Keratinocyte (primary cell): ENCODE measurements around the gene PANX2. TPM values are rescaled to one million over a fixed set of nuclear protein-coding genes. Genes with fewer than 3 reads are reported as not detected.

ENCODE experiments used
- DNase-seq: peaks from one replicate; pipeline ENCODE4 v3.0.0-alpha.2; 2011; ENCODE audit warnings: low read depth, missing footprints, low spot score
- FAIRE-seq: peaks from 2 replicates; lab custom pipeline; 2011; peaks lifted over from hg19 to GRCh38; lab: Jason Lieb, UNC
- H2AFZ ChIP-seq: 2 replicates; pipeline ENCODE4 v1.6.0; 2012; ENCODE audit warnings: low read length, control low read depth, inconsistent platforms; ENCODE audit not compliant: control insufficient read depth
- H3K27ac ChIP-seq: 2 replicates; pipeline ENCODE4 v1.5.1; 2011; ENCODE audit warnings: low read length; ENCODE audit not compliant: control insufficient read depth, insufficient read depth
- H3K27me3 ChIP-seq: 3 replicates; pipeline ENCODE4 v1.6.0; 2011; ENCODE audit warnings: low read length; ENCODE audit not compliant: control insufficient read depth, insufficient read depth; ENCODE audit errors: extremely low read depth
- H3K36me3 ChIP-seq, 2 experiments: 2 replicates in 1 of 2; 3 replicates in 1 of 2; pipeline ENCODE4 v1.5.1; 2011; ENCODE audit warnings: low read length in 2 of 2, mild to moderate bottlenecking in 1 of 2; ENCODE audit not compliant: control insufficient read depth in 2 of 2, insufficient read depth in 2 of 2; ENCODE audit errors: extremely low read depth in 1 of 2
- H3K4me1 ChIP-seq: 3 replicates; pipeline ENCODE4 v1.5.1; 2011; ENCODE audit warnings: low read length; ENCODE audit not compliant: control insufficient read depth, insufficient read depth; ENCODE audit errors: extremely low read depth
- H3K4me2 ChIP-seq: 3 replicates; pipeline ENCODE4 v1.6.0; 2011; ENCODE audit warnings: low read depth, low read length; ENCODE audit not compliant: control insufficient read depth, insufficient read depth; ENCODE audit errors: extremely low read depth
- H3K4me3 ChIP-seq, 3 experiments: fragments of 200-600 bp in 1 of 3; sonication (generic) in 1 of 3; 2 replicates in 2 of 3; 3 replicates in 1 of 3; pipeline ENCODE4 v1.5.1; 2011 to 2016; ENCODE audit warnings: low read length in 3 of 3, mild to moderate bottlenecking in 3 of 3, control low read depth in 2 of 3, inconsistent platforms in 1 of 3, low read depth in 1 of 3, mixed read lengths in 1 of 3, mixed run types in 1 of 3, moderate library complexity in 1 of 3; ENCODE audit not compliant: control insufficient read depth in 2 of 3, insufficient read depth in 2 of 3; ENCODE audit errors: extremely low read depth in 1 of 3
- H3K79me2 ChIP-seq: 2 replicates; pipeline ENCODE4 v1.6.0; 2012; ENCODE audit warnings: low read length; ENCODE audit not compliant: control insufficient read depth, insufficient read depth
- H3K9ac ChIP-seq: 3 replicates; pipeline ENCODE4 v1.6.0; 2011; ENCODE audit warnings: low read length; ENCODE audit not compliant: control insufficient read depth, insufficient read depth; ENCODE audit errors: extremely low read depth
- H3K9me1 ChIP-seq: 3 replicates; pipeline ENCODE4 v1.6.0; 2011; ENCODE audit warnings: low read length; ENCODE audit not compliant: control insufficient read depth, insufficient read depth; ENCODE audit errors: extremely low read depth
- H3K9me3 ChIP-seq: 2 replicates; pipeline ENCODE4 v1.5.1; 2012; ENCODE audit warnings: low read depth, low read length; ENCODE audit not compliant: control insufficient read depth
- H4K20me1 ChIP-seq: 3 replicates; pipeline ENCODE4 v1.6.0; 2011; ENCODE audit warnings: low read length; ENCODE audit not compliant: control insufficient read depth, insufficient read depth; ENCODE audit errors: extremely low read depth
- EZH2 ChIP-seq: IDR thresholded peaks from one replicate; pipeline ENCODE4 v1.6.1; 2012; ENCODE audit warnings: inconsistent platforms, mild to moderate bottlenecking, low read length, moderate library complexity
- dilution Hi-C: fragments of 300-500 bp; cut with MboI; formaldehyde crosslinking; loops from one replicate; pipeline ENCODE4 v1.7.0; 2020; ENCODE audit warnings: low sequenced_read_pairs; ENCODE audit not compliant: extremely low pct_ligation_motif_present
- polyA plus RNA-seq, 5 experiments: library from polyadenylated mRNA; depleted of rRNA in 3 of 5; stranded (reverse) in 3 of 5; stranded (forward) in 1 of 5; unstranded in 1 of 5; fragments of >200 nt; gene quantifications; 1 replicate in 1 of 5; 2 replicates in 3 of 5; 3 replicates in 1 of 5; pipeline versions ENCODE4 v1.2.1 to v1.2.3, GENCODE V29; 2011 to 2012; ENCODE audit warnings: missing spikeins in 2 of 5, low read depth in 1 of 5, low replicate concordance in 1 of 5
- TF ChIP-seq, protein P1 (sequence below), 3 experiments: IDR thresholded peaks in 1 of 3; conservative IDR thresholded peaks in 1 of 3; optimal IDR thresholded peaks in 1 of 3; 2 replicates in 2 of 3; 3 replicates in 1 of 3; pipeline versions ENCODE3 to v1.5.1; 2011; ENCODE audit warnings: low read length in 3 of 3, mild to moderate bottlenecking in 3 of 3, moderate library complexity in 2 of 3, control low read depth in 1 of 3, inconsistent platforms in 1 of 3; ENCODE audit not compliant: insufficient read depth in 2 of 3; ENCODE audit errors: extremely low read depth in 1 of 3

Gene PANX2
- polyA plus RNA-seq, 1 donor (not counting 4 experiments of a cell fraction or from before 2014, with no cell fraction given) = 0.22 TPM

- Histone ChIP-seq H3K9me1 (no peaks in the 10 kb centered on the region), H3K4me1 (no peaks in the 10 kb centered on the region), H3K79me2 (no peaks in the 10 kb centered on the region), H3K4me3 (peak overlapping the region in 1 of 3 experiments; percentile 30), H3K9ac (no peak overlapping the region), H3K36me3 (no peaks in the 10 kb centered on the region), H4K20me1 (no peaks in the 10 kb centered on the region), H3K9me3 (no peaks in the 10 kb centered on the region), H3K27ac (no peak overlapping the region), H3K4me2 (no peak overlapping the region), H3K27me3 (peaks cover 16% of the 10 kb centered on the region), H2AFZ (no peak overlapping the region)
- TF ChIP-seq EZH2 = no peak
- TF ChIP-seq, protein P1, sequence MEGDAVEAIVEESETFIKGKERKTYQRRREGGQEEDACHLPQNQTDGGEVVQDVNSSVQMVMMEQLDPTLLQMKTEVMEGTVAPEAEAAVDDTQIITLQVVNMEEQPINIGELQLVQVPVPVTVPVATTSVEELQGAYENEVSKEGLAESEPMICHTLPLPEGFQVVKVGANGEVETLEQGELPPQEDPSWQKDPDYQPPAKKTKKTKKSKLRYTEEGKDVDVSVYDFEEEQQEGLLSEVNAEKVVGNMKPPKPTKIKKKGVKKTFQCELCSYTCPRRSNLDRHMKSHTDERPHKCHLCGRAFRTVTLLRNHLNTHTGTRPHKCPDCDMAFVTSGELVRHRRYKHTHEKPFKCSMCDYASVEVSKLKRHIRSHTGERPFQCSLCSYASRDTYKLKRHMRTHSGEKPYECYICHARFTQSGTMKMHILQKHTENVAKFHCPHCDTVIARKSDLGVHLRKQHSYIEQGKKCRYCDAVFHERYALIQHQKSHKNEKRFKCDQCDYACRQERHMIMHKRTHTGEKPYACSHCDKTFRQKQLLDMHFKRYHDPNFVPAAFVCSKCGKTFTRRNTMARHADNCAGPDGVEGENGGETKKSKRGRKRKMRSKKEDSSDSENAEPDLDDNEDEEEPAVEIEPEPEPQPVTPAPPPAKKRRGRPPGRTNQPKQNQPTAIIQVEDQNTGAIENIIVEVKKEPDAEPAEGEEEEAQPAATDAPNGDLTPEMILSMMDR (optimal IDR thresholded peaks at IDR 0.05 in 1 of 3, IDR thresholded peaks at IDR 0.05 in 1 of 3, conservative IDR thresholded peaks at IDR 0.05 in 1 of 3; ENCODE audit: extremely low read depth in 1 of 3, insufficient read depth in 2 of 3, low read length in 3 of 3) = no peak
- dilution Hi-C loops = no loop called here
- DNase-seq (no peak), FAIRE-seq (no peak)
Measured at GRCh38 chr22:50169181-50169759, 1.3 kb upstream of the PANX2 start.

DNA sequence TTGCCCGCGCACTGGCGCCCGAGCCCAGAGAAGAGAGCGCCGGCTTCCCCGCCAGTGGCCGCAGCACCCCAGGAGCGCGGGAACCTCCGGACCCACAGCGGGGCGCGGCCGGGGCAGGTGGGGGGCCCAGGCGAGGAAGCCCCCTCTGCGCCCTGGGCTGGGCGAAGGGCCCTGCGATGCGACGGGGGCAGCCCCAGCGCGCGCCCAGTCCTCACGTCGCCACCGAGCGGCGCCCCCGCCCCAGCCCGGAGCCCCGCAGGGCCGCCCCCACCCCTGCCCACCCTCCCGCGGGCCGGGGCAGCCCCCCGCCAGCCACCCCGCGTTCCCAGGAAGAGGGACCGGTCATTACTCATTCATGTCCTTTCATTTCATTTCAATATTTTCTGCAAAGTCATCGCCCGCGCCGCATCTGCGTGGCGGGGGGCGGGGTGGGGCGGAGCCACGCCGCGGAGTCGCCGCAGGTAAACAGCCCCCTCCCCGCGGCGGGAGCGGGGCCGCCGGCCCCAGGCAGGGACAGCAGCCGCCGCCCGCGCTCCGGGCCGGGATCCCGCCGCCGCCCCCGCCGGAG lies 673 bp upstream of the PANX2 start:
- no peaks in the 10 kb centered on the region for H3K9me1 ChIP-seq
- no peaks in the 10 kb centered on the region for H3K79me2 ChIP-seq
- no peaks in the 10 kb centered on the region for H3K36me3 ChIP-seq
- H4K20me1 ChIP-seq = no peaks in the 10 kb centered on the region
- peaks cover 13% of the 10 kb centered on the region for H3K27me3 ChIP-seq
- no peak overlapping the region for H3K27ac ChIP-seq
- TF ChIP-seq, protein P1 (optimal IDR thresholded peaks at IDR 0.05 in 1 of 3, IDR thresholded peaks at IDR 0.05 in 1 of 3, conservative IDR thresholded peaks at IDR 0.05 in 1 of 3; ENCODE audit: extremely low read depth in 1 of 3, insufficient read depth in 2 of 3, low read length in 3 of 3) = no peak
- no peak for TF ChIP-seq EZH2
- H3K9ac ChIP-seq = no peak overlapping the region
- DNase-seq = no peak
- no peak for FAIRE-seq
- dilution Hi-C loops = no loop called here
- no peaks in the 10 kb centered on the region for H3K9me3 ChIP-seq
- peak overlapping the region in 1 of 3 experiments; percentile 30 for H3K4me3 ChIP-seq
- no peak overlapping the region for H2AFZ ChIP-seq
- H3K4me2 ChIP-seq = peak overlapping the region; percentile 27
- H3K4me1 ChIP-seq = no peaks in the 10 kb centered on the region
